Measurements from ENCODE around the gene ARHGEF25. TPM values are rescaled to one million over a fixed set of nuclear protein-coding genes. Genes with fewer than 3 reads are reported as not detected.
"Not testable (repeated sequence)": the region's sequence is repeated elsewhere in the genome, so short reads cannot be mapped to it uniquely, and the experiment has no call there.

The ARHGEF25 gene
- total RNA-seq, 2 experiments from 2014 or later = 0.25 to 0.42 TPM

DNA sequence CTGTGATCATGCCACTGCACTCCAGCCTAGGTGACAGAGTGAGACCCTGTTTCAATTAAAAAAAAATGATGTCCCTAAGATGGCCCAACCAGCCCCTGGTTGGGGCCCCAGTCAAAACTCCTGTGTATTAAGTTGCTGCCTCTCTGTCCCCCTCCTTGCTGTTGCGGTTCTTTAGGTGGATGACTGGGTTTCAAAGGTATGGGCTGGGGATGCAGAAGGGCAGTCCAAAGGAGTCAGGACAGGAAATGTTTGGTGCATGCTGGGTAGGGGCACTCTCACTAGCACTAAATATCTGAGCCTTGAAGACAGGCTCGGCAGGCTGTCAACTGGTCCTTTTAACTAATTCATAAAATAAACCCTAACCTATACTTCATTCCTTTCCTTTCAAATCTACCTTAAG, 32.2 kb upstream of the ARHGEF25 start:
- no peaks in the 10 kb centered on the region for H3K27me3 Mint-ChIP-seq
- H3K27ac Mint-ChIP-seq = no peak overlapping the region
- peaks cover 6% of the 10 kb centered on the region for H3K4me1 Mint-ChIP-seq
- ChIA-PET CTCF (no interaction called here), POLR2A (no interaction called here)
- H3K9me3 Mint-ChIP-seq = no peaks in the 10 kb centered on the region
- H3K4me3 Mint-ChIP-seq = no peak overlapping the region
- no peak for DNase-seq
- H3K36me3 Mint-ChIP-seq (ENCODE audit: low read depth) = no peaks in the 10 kb centered on the region

DNA sequence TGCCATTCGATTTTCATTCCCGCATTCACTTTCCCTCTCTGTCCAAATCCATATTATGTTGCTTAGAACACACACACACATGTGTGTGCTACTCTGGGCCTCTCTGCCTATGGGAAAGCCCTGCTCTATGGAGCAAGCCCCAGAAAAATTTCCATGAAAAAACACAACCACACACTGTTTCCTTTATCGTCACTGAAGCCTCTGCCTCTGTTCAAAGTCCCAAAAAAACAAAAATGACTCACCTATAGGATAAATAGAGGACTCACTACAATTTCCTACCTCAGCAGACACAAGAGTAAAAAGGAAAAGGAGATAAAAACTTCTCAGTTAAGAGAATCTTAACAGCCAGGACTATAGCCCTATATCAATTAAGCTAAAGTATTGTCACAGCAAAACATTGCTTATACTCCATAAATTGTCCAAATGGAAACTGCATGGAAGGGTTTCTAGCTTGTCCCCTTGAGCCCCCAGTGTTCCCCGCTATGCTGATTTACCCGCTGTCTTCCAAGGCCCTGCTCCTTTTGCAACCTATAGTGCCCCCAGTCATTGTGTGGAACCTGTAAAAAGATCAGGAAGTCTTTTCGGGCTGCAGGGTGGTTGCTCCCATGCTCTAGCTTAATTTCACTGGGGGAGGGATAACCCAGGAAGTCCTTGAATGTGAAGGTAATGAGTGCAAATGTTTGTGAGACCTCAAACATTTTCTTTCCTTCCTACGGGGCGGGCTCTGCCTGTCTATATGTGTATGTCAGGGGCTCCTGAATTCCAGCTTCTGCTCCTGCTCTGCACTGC, 31.4 kb upstream of the ARHGEF25 start:
- peaks cover 6% of the 10 kb centered on the region for H3K4me1 Mint-ChIP-seq
- DNase-seq = no peak
- no peaks in the 10 kb centered on the region for H3K36me3 Mint-ChIP-seq (ENCODE audit: low read depth)
- no peak overlapping the region for H3K27ac Mint-ChIP-seq
- no peaks in the 10 kb centered on the region for H3K9me3 Mint-ChIP-seq
- no peak overlapping the region for H3K4me3 Mint-ChIP-seq
- H3K27me3 Mint-ChIP-seq = peaks cover 1% of the 10 kb centered on the region
- ChIA-PET CTCF (interaction anchor here (1.0 to 4.7 kb wide), 4 partner anchors 9 to 188 kb away, joined by 3 to 32 read pairs (median 4); no protein-coding TSS in a partner anchor), POLR2A (no interaction called here)

- CTCF ChIA-PET = interaction anchor here (1.0 to 4.7 kb wide), 6 partner anchors 9 to 187 kb away, joined by 3 to 32 read pairs (median 4); partner anchors contain the start of gene B4GALNT1
- no peak for DNase-seq
- POLR2A ChIA-PET = interaction anchor here (0.6 kb wide), 1 partner anchor 53 kb away, joined by 7 read pairs; no protein-coding TSS in a partner anchor
- Mint-ChIP-seq H3K27me3 (peaks cover 1% of the 10 kb centered on the region), H3K27ac (no peak overlapping the region), H3K9me3 (no peaks in the 10 kb centered on the region), H3K36me3 (ENCODE audit: low read depth) (no peaks in the 10 kb centered on the region), H3K4me1 (peaks cover 6% of the 10 kb centered on the region), H3K4me3 (no peak overlapping the region)
Observed at GRCh38 chr12:57580466-57580795, 30.8 kb upstream of the ARHGEF25 start.

DNA sequence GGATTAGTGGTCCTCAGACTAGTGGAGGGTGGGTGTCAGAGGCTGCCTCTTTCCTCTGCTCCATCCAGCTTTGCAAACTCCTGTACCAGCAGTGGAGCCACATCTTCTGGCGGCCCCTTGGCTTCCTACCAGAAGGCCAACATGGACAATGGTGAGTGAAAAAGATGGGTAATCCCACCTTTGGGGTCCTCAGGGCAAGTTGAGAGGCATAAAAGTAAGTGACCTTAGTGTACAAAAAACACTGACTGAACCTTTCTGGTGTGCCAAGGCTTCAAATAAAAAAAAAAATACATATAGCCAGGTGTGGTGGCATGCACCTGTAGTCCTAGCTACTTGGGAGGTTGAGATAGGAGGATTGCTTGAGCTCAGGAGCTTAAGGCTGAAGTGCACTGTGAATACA, 29.4 kb upstream of the ARHGEF25 start:
- ChIA-PET CTCF (interaction anchor here (1.1 to 4.7 kb wide), 5 partner anchors 8 to 138 kb away, joined by 3 to 32 read pairs (median 4); no protein-coding TSS in a partner anchor), POLR2A (no interaction called here)
- no peak overlapping the region for H3K27ac Mint-ChIP-seq

GRCh38 chr12:57582440-57582839, 28.8 kb upstream of the ARHGEF25 start:
- POLR2A ChIA-PET = no interaction called here
- Mint-ChIP-seq H3K27me3 (peaks cover 1% of the 10 kb centered on the region), H3K9me3 (no peaks in the 10 kb centered on the region), H3K27ac (no peak overlapping the region), H3K36me3 (ENCODE audit: low read depth) (no peaks in the 10 kb centered on the region), H3K4me1 (peaks cover 6% of the 10 kb centered on the region), H3K4me3 (no peak overlapping the region)
- CTCF ChIA-PET = interaction anchor here (0.6 to 4.7 kb wide), 17 partner anchors 7 to 235 kb away, joined by 3 to 32 read pairs (median 4); partner anchors contain the start of genes CDK4 and DCTN2
- DNase-seq = no peak

More for the DNA sequence above, 29.4 kb upstream of the ARHGEF25 start:
- no peak for DNase-seq
- Mint-ChIP-seq H3K4me1 (peaks cover 6% of the 10 kb centered on the region), H3K36me3 (ENCODE audit: low read depth) (no peaks in the 10 kb centered on the region), H3K9me3 (no peaks in the 10 kb centered on the region), H3K4me3 (no peak overlapping the region), H3K27me3 (peaks cover 1% of the 10 kb centered on the region)

GRCh38 chr12:57583008-57583831, 28.0 kb upstream of the ARHGEF25 start:
- Mint-ChIP-seq H3K4me1 (peaks cover 6% of the 10 kb centered on the region), H3K9me3 (no peaks in the 10 kb centered on the region), H3K36me3 (ENCODE audit: low read depth) (no peaks in the 10 kb centered on the region), H3K27ac (no peak overlapping the region), H3K27me3 (peaks cover 1% of the 10 kb centered on the region), H3K4me3 (no peak overlapping the region)
- ChIA-PET POLR2A (interaction anchor here (0.6 kb wide), 1 partner anchor 158 kb away, joined by 4 read pairs; no protein-coding TSS in a partner anchor), CTCF (interaction anchor here (0.6 to 4.7 kb wide), 34 partner anchors 8 to 234 kb away, joined by 3 to 32 read pairs (median 4); partner anchors contain the start of genes ARHGEF25, B4GALNT1, CDK4 and DCTN2)
- peak; percentile 83 for DNase-seq

DNA sequence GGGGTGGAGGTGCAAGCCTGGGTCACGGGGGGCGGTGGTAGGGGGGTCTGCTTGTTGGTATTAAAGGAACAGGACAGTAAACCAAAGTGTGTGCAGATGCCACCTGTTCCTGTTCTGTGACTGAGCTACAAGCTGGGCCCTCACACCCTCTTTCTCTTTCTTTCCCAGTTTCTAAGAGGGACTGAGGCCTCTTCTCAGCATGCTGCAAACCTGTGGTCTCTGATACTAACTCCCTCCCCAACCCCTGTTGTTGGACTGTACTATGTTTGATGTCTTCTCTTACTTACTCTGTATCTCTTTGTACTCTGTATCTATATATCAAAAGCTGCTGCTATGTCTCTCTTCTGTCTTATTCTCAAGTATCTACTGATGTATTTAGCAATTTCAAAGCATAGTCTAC, 27.2 kb upstream of the ARHGEF25 start:
- no peak overlapping the region for H3K4me3 Mint-ChIP-seq
- H3K36me3 Mint-ChIP-seq (ENCODE audit: low read depth) = no peaks in the 10 kb centered on the region
- ChIA-PET POLR2A (no interaction called here), CTCF (interaction anchor here (0.8 to 4.7 kb wide), 16 partner anchors 9 to 172 kb away, joined by 3 to 32 read pairs (median 4); partner anchors contain the start of genes ARHGEF25, B4GALNT1, CDK4 and TSPAN31)
- peaks cover 1% of the 10 kb centered on the region for H3K27me3 Mint-ChIP-seq
- no peak for DNase-seq
- H3K27ac Mint-ChIP-seq = no peak overlapping the region
- H3K9me3 Mint-ChIP-seq = no peaks in the 10 kb centered on the region
- peaks cover 6% of the 10 kb centered on the region for H3K4me1 Mint-ChIP-seq

DNA sequence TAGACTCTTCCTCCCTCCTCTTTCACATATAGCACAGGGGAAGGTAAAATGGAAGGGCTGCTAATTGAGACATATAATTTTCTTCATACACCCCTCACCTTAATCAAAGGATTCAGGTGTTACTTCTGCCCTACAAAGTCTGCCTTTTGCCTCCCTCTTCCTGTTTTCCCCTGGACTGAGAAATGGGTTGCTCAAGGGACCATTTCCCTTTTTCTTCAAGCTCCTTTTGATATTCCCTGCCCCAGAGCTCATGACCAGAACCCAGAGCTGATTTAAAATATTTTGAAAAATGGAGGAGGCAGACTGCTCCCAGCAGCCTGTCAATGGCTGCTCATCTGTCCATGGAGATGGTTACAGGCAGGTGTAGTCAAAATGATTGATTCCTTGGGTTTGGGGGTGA, 26.5 kb upstream of the ARHGEF25 start:
- Mint-ChIP-seq H3K4me1 (peaks cover 6% of the 10 kb centered on the region), H3K4me3 (no peak overlapping the region), H3K36me3 (ENCODE audit: low read depth) (no peaks in the 10 kb centered on the region), H3K27ac (no peak overlapping the region), H3K27me3 (peaks cover 1% of the 10 kb centered on the region), H3K9me3 (no peaks in the 10 kb centered on the region)
- no peak for DNase-seq
- CTCF ChIA-PET = interaction anchor here (0.6 to 4.7 kb wide), 11 partner anchors 8 to 642 kb away, joined by 3 to 32 read pairs (median 3); partner anchors contain the start of genes ARHGEF25, B4GALNT1 and OS9
- POLR2A ChIA-PET = interaction anchor here (0.5 kb wide), 1 partner anchor 943 kb away, joined by 4 read pairs; no protein-coding TSS in a partner anchor

DNA sequence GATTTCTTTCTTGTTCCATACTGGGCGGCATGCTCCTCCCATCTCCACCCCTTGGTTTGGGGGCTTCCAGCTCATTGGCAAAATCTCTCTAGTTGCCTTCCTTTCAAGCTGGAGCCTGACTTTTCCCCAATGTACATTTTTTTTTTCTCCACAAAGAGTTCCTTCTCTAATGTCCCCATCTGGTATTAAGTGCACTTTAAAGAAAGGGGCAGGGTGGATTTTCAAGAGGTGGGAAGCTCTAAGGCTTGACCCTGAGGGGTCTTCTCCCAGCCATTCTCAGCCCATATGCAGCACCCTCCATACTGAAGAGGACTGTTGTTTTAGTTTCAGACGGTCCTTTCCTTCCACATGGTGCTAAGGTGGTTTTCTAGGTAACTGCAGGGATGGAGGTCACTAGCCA, 26.1 kb upstream of the ARHGEF25 start:
- Mint-ChIP-seq H3K36me3 (ENCODE audit: low read depth) (no peaks in the 10 kb centered on the region), H3K27ac (no peak overlapping the region), H3K4me3 (no peak overlapping the region), H3K4me1 (peaks cover 6% of the 10 kb centered on the region), H3K9me3 (no peaks in the 10 kb centered on the region), H3K27me3 (peaks cover 1% of the 10 kb centered on the region)
- DNase-seq = no peak
- CTCF ChIA-PET = interaction anchor here (0.5 to 2.6 kb wide), 9 partner anchors 9 to 642 kb away, joined by 3 to 12 read pairs (median 3); partner anchors contain the start of gene OS9
- POLR2A ChIA-PET = no interaction called here

GRCh38 chr12:57586128-57586527, 25.1 kb upstream of the ARHGEF25 start:
- POLR2A ChIA-PET = no interaction called here
- no peak overlapping the region for H3K4me3 Mint-ChIP-seq

DNA sequence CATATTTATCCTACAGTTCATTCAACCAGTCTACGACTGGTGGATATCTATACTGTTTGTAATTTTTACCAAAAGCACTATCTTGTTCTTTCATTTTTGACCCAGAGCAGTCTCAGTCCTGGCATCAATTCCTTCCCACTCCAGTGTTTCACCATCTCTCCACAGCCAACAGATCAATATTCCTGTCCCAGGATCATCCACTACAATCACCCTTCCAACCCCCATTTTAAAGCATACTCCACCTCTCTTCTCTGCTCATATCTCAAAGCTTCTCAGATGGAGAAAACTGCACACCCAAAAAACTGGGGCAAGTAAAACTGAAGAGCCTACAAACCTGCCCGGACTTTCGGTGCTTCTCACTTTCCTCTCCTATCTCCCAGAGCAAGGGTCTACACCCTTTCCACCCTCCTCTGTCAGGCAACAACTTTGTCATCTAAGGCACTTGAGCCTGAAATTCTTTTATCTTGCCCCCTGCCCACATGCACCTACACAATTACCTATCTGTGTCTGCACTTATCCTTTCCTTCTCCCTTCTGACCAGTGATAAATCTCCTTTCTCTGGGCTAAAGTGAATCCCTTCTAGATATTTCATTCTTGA, 24.3 kb upstream of the ARHGEF25 start:
- Mint-ChIP-seq H3K4me3 (no peak overlapping the region), H3K27me3 (peaks cover 1% of the 10 kb centered on the region), H3K9me3 (peaks cover 2% of the 10 kb centered on the region), H3K4me1 (peaks cover 16% of the 10 kb centered on the region), H3K27ac (no peak overlapping the region), H3K36me3 (ENCODE audit: low read depth) (no peaks in the 10 kb centered on the region)
- DNase-seq = no peak
- ChIA-PET CTCF (no interaction called here), POLR2A (no interaction called here)

More at GRCh38 chr12:57586128-57586527, 25.1 kb upstream of the ARHGEF25 start:
- DNase-seq = no peak
- Mint-ChIP-seq H3K27ac (no peak overlapping the region), H3K9me3 (peaks cover 2% of the 10 kb centered on the region), H3K36me3 (ENCODE audit: low read depth) (no peaks in the 10 kb centered on the region), H3K4me1 (peaks cover 12% of the 10 kb centered on the region), H3K27me3 (peaks cover 1% of the 10 kb centered on the region)
- CTCF ChIA-PET = interaction anchor here (0.6 to 1.3 kb wide), 3 partner anchors 10 to 156 kb away, joined by 3 to 5 read pairs (median 3); no protein-coding TSS in a partner anchor

DNA sequence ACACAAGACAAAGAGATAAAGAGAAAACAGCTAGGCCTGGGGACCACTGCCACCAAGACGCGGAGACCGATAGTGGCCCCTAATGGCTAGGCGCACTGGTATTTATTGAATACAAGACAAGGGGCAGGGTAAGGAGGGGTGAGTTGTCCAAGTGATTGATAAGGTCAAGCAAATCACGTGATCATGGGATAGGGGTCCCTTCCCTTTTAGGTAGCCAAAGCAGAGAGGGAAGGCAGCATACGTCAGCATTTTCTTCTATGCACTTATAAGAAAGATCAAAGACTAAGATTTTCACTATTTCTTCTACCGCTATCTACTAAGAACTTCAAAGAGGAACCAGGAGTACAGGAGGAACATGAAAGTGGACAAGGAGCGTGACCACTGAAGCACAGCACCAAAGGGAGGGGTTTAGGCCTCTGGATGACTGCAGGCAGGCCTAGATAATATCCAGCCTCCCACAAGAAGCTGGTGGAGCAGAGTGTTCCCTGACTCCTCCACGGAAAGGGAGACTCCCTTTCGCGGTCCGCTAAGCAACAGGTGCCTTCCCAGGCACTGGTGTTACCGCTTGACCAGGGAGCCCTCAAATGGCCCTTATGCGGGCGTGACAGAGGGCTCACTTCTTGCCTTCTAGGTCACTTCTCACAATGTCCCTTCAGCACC, 22.2 kb upstream of the ARHGEF25 start:
- POLR2A ChIA-PET; DNase-seq; H3K36me3 Mint-ChIP-seq (ENCODE audit: low read depth); H3K27me3 Mint-ChIP-seq; H3K9me3 Mint-ChIP-seq; H3K4me3 Mint-ChIP-seq; H3K27ac Mint-ChIP-seq: not testable (repeated sequence)
- H3K4me1 Mint-ChIP-seq = peaks cover 28% of the 10 kb centered on the region
- CTCF ChIA-PET = interaction anchor here (1.2 kb wide), 1 partner anchor 10 kb away, joined by 5 read pairs; no protein-coding TSS in a partner anchor

Data from activated CD4-positive, alpha-beta T cell treated with anti-CD3 and anti-CD28 coated beads, Interleukin-2, amount 10 ng/mL, durations not matched to agents 7 days and 5 days (primary cell).